Measurements from ENCODE around the gene KCTD5.
A peak's percentile ranks its signal among the peaks of the same experiment; 100 is the strongest.
"Not testable (repeated sequence)": the region's sequence is repeated elsewhere in the genome, so short reads cannot be mapped to it uniquely, and the experiment has no call there.

KCTD5 gene

GRCh38 chr16:2721634-2722173 lies 39.4 kb downstream of the KCTD5 start:
- DNase-seq: not testable (repeated sequence)

DNA sequence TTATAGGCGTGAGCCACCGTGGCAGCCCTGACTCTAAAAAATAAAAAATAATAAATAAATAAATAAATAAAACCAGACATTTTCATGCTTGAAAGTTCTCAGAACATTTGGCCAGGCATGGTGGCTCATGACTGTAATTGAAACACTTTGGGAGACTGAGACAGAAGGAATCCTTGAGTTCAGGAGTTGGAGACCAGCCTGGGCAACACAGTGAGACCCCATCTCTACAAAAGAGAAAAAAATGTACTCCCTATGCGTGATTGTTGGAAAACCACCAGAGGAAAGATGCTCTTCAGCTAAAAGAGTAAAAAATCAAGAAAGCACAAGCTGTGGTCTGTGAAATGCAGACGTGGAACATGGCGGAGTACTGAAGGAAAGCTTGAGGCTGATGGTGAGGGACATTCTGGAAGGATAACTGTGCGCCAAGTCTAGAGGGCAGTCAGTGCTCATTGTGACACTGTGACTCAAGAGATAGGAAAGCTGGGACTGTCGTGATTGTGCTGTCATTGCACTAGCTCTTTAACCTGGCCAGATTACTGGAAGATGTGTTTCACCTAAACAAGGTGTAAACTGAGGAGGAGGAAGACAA lies 41.9 kb downstream of the KCTD5 start:
- no peak for DNase-seq

GRCh38 chr16:2724816-2725348 lies 42.6 kb downstream of the KCTD5 start:
- DNase-seq: no peak

- DNase-seq: no peak
These were observed 44.6 kb downstream of the KCTD5 start for GRCh38 chr16:2726923-2727322.

DNA sequence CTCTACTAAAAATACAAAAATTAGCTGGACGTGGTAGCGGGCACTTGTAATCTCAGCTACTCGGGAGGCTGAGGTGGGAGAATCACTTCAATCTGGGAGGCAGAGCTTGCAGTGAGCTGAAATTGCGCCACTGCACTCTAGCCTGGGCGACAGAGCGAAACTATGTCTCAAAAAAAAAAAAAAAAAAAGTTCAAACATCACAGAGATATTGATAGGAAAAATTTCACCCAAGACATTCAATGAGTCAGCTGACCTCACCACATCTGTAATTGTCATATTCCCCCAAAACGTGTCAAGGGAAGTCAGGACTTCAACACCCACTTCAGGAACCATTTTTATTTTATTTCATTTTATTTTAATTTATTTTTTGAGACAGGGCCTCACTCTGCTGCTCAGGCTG lies 45.7 kb downstream of the KCTD5 start:
- no peak for DNase-seq

GRCh38 chr16:2734844-2735515 lies 52.7 kb downstream of the KCTD5 start:
- no peak for DNase-seq

- no peak for DNase-seq
These were observed 54.3 kb downstream of the KCTD5 start for GRCh38 chr16:2736476-2737237.

DNA sequence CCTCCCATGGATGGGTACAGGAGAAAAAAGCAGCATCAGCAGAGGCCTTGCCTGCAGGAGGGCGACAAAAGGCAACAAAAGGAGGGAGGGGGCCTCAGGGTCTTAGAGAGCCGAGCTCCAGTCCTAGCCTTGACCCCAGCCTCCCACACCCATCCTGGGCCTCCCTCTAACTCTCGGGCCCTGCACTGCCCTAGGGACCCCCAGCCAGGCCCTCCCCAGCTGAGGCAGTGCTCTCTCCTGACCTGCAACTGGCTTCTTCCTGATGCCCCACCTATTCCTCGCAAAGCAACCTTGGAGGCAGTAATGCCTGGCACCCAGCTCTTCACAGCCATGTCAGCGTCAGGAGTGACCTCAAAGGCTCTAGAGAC lies 54.9 kb downstream of the KCTD5 start:
- DNase-seq: no peak

DNA sequence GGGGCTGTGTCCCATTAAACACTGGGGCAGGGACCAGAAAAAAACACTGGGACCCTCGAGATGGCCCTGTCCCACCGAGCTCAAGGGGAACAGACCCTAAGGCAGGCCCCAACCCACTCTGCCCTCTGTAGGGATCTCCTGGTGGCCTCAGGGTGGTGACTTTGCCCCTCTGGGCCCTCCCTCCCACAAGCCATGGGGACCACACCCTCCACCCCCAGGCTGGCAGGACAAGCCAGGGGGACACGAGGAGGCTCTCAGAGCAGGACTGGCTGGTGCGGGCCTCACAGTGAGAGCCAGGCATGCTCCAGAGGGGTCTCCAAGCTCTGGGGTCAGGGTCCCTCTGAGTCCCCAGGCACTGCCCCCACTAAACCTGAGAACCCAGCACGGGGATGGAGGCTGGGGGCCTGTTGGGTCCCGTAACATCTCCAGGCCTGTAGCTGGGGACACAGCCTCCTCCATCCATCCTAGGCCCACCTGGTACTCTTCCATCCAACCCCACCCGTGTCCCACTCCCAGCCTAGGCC lies 55.6 kb downstream of the KCTD5 start:
- DNase-seq: no peak

DNA sequence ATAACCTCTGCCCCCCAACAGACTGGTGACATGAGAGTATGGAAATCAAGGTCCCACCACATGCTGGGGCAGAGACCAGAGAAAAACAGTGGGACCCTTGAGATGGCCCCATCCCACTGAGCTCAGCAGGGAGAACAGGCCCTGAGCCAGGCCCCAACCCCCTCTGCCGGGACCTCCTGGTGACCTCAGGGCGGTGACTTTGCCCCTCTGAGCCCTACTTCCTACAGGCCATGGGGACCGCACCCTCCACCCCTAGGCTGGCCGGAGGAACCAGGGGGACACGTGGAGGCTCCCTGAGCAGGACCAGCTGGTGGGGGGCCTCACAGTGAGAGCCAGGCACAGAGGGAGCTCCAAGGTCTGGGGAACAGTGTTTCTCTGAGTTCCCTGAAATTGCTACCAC lies 56.3 kb downstream of the KCTD5 start:
- DNase-seq: no peak

GRCh38 chr16:2739625-2740430 lies 57.5 kb downstream of the KCTD5 start:
- DNase-seq: no peak

- DNase-seq: no peak
These were observed 58.2 kb downstream of the KCTD5 start for GRCh38 chr16:2740476-2740875.

DNA sequence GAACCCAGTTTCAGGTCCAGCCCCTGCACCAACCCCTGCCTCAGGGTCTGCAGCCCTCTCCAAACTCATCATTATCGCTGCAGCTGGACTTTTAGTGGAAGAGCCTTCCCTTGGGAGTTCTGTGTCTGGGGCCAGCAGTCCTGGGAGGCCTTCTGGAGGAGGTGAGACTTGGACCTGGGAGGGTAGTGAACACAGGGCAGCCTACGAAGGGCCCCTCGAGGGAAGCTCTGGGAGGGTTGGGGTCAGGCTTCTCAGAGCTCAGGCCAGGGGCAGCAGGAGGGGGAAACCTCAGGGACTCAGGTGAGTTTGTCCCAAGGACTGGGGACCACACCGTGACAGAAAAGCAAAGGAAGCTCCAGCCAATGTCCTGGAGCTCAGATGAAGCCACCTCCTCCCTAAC lies 58.8 kb downstream of the KCTD5 start:
- no peak for DNase-seq

GRCh38 chr16:2742323-2743006 lies 60.1 kb downstream of the KCTD5 start:
- DNase-seq: no peak

DNA sequence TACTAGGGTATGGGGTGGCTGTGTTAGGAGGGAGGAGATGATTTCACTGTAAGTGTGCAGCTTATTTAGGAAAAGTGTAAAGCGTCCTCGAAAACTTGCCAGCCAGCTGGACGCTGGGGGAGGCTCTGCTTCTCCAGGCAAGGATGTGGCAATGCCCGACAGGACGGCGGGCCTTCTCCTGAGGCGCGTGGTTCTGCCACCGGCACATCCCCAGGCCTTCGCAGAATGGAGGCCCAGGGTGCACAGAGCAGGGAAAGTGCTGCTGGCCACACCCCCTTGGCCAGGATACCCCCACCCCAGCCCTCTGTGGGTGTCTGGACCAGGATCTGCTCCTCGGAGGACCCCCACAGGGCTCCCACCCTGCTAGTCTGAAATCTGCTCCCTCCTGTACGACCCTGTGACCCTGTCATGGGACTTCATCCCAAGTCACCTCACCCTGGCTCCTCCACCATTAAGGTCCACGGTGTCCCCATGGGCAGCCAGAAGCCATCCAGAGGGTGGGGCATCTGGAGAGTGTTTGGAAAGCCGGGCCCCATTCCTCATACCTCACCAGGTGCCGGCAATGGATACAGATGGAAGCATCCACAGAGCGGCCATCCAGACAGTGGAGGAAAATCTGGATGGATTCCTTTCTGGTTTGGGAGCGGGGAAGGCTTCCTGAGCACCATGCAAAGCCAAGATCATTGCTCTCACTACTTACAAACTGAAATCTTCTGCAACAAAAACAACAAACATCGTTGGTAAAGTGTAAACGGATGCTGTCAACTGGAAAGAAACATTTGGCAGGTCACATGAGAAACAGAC lies 60.9 kb downstream of the KCTD5 start:
- no peak for DNase-seq

GRCh38 chr16:2744711-2745110 lies 62.4 kb downstream of the KCTD5 start:
- no peak for DNase-seq

DNA sequence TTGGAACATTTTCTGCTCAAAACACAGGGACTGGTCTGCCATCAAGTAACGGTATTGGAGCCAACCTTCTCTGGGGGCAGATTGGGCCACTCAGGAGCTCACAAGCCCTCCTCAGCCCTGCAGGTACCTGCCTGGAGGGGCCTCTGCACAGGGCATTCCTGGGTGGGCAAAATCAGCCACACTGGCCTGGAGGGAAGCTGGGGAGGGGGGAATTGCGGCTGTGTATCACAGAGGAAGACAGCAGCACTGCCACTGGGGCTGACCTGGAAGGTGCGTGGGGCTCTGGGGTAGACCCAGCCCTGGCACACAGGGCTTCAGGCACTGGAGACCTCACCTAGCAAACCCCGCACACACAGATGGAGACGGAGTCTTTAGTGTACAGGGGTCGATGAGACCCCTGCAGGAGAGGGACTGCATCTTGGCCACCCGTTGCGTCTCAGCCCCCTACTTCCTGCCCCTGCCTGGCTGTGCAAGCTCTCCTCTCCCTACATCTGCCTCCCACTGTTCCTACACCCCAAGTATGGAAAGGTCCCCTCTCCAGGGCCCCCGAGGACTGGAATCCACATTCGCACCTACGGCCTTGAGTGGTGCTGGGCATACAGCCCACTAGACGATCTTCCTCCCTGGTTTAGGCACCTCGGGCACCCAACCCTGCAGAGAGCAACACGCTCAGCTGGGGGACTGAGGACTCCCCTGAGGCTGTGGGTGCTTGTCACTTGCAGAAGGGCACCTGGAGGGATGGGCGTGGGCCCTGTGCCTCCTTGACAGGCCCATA lies 63.0 kb downstream of the KCTD5 start:
- DNase-seq: no peak

GRCh38 chr16:2745961-2746360 lies 63.6 kb downstream of the KCTD5 start:
- peak in 1 of 51 donors; percentile 12 for DNase-seq

Data from hypothalamus (tissue), 51 donors.